H9 (cell line): ENCODE results near the gene FLT3LG. TPM values are rescaled to one million over a fixed set of nuclear protein-coding genes. Genes with fewer than 3 reads are reported as not detected.
A peak's percentile ranks its signal among the peaks of the same experiment; 100 is the strongest.
"Not testable (repeated sequence)": the region's sequence is repeated elsewhere in the genome, so short reads cannot be mapped to it uniquely, and the experiment has no call there.

Source experiments
- DNase-seq: peaks from one replicate; pipeline ENCODE4 v3.0.0-alpha.2; 2017
- H2AFZ ChIP-seq: one replicate; pipeline ENCODE4 v1.6.1; 2013; ENCODE audit warnings: mild to moderate bottlenecking, low read length, control low read depth, moderate library complexity
- H2AK5ac ChIP-seq: 2 replicates; pipeline ENCODE4 v1.6.1; 2013; ENCODE audit warnings: low read length, control low read depth, mixed read lengths; ENCODE audit not compliant: insufficient read length
- H2BK120ac ChIP-seq: one replicate; pipeline ENCODE4 v1.6.1; 2013; ENCODE audit warnings: low read depth, mild to moderate bottlenecking, low read length, control low read depth, inconsistent platforms; ENCODE audit not compliant: poor library complexity, severe bottlenecking
- H2BK12ac ChIP-seq: 2 replicates; pipeline ENCODE4 v1.6.1; 2013; ENCODE audit warnings: low read length, control low read depth, mixed read lengths, low read depth; ENCODE audit not compliant: insufficient read length
- H2BK15ac ChIP-seq: 2 replicates; pipeline ENCODE4 v1.6.1; 2013; ENCODE audit warnings: low read depth, low read length, control low read depth
- H2BK20ac ChIP-seq: one replicate; pipeline ENCODE4 v1.6.1; 2013; ENCODE audit warnings: low read depth, mild to moderate bottlenecking, low read length, control low read depth, inconsistent platforms; ENCODE audit not compliant: poor library complexity, severe bottlenecking
- H2BK5ac ChIP-seq: 2 replicates; pipeline ENCODE4 v1.6.1; 2013; ENCODE audit warnings: low read length, control low read depth, mixed read lengths; ENCODE audit not compliant: insufficient read length
- H3K14ac ChIP-seq: 2 replicates; pipeline ENCODE4 v1.6.1; 2013; ENCODE audit warnings: low read length, control low read depth; ENCODE audit not compliant: insufficient read depth
- H3K18ac ChIP-seq: 2 replicates; pipeline ENCODE4 v1.6.1; 2013; ENCODE audit warnings: low read depth, mild to moderate bottlenecking, mixed read lengths, low read length, control low read depth; ENCODE audit not compliant: insufficient read length
- H3K23ac ChIP-seq: 2 replicates; pipeline ENCODE4 v1.6.1; 2013; ENCODE audit warnings: low read length, control low read depth, mixed read lengths, low read depth; ENCODE audit not compliant: insufficient read length
- H3K23me2 ChIP-seq: 2 replicates; pipeline ENCODE4 v1.6.1; 2013; ENCODE audit warnings: low read depth, mild to moderate bottlenecking, mixed read lengths, low read length, control low read depth; ENCODE audit not compliant: insufficient read length, poor library complexity, severe bottlenecking
- H3K27ac ChIP-seq: 2 replicates; pipeline ENCODE4 v1.5.1; 2013; ENCODE audit warnings: low read length, control low read depth, mixed read lengths, low read depth; ENCODE audit not compliant: insufficient read length
- H3K27me3 ChIP-seq: 2 replicates; pipeline ENCODE4 v1.6.1; 2013; ENCODE audit warnings: low read length, control low read depth, inconsistent platforms; ENCODE audit not compliant: insufficient read depth
- H3K4ac ChIP-seq: 2 replicates; pipeline ENCODE4 v1.6.1; 2013; ENCODE audit warnings: low read depth, mild to moderate bottlenecking, control low read depth, inconsistent platforms, low read length, moderate library complexity
- H3K4me1 ChIP-seq: 2 replicates; pipeline ENCODE4 v1.6.1; 2013; ENCODE audit warnings: low read length, control low read depth, inconsistent platforms; ENCODE audit not compliant: insufficient read depth
- H3K4me2 ChIP-seq: 2 replicates; pipeline ENCODE4 v1.6.1; 2013; ENCODE audit warnings: low read length, control low read depth, mixed read lengths; ENCODE audit not compliant: insufficient read length, insufficient read depth
- H3K56ac ChIP-seq: 2 replicates; pipeline ENCODE4 v1.6.1; 2013; ENCODE audit warnings: low read depth, mild to moderate bottlenecking, mixed read lengths, low read length, control low read depth; ENCODE audit not compliant: insufficient read length
- H3K79me1 ChIP-seq: 2 replicates; pipeline ENCODE4 v1.6.1; 2013; ENCODE audit warnings: low read depth, mild to moderate bottlenecking, moderate library complexity, low read length, control low read depth, inconsistent platforms; ENCODE audit not compliant: insufficient read depth, poor library complexity, severe bottlenecking
- H3K79me2 ChIP-seq: 2 replicates; pipeline ENCODE4 v1.6.1; 2013; ENCODE audit warnings: low read length, control low read depth, inconsistent platforms; ENCODE audit not compliant: insufficient read depth
- H3K9ac ChIP-seq: 2 replicates; pipeline ENCODE4 v1.6.1; 2013; ENCODE audit warnings: low read length, control low read depth, mixed read lengths; ENCODE audit not compliant: insufficient read length; ENCODE audit errors: extremely low read depth
- H3K9me3 ChIP-seq: one replicate; pipeline ENCODE4 v1.6.1; 2013; ENCODE audit warnings: low read depth, low read length, inconsistent platforms; ENCODE audit not compliant: control insufficient read depth
- H3T11ph ChIP-seq: one replicate; pipeline ENCODE4 v1.6.1; 2013; ENCODE audit warnings: mild to moderate bottlenecking, low read length, control low read depth, inconsistent platforms
- H4K20me1 ChIP-seq: one replicate; pipeline ENCODE4 v1.6.1; 2013; ENCODE audit not compliant: control insufficient read depth, insufficient read length, insufficient read depth
- H4K5ac ChIP-seq: 2 replicates; pipeline ENCODE4 v1.6.1; 2013; ENCODE audit warnings: low read depth, mild to moderate bottlenecking, mixed read lengths, low read length, control low read depth; ENCODE audit not compliant: insufficient read length
- H4K8ac ChIP-seq: replicated peaks from 2 replicates; pipeline ENCODE4 v1.6.1; 2013; ENCODE audit warnings: low read length, control low read depth, mixed read lengths, low read depth; ENCODE audit not compliant: insufficient read length
- H4K91ac ChIP-seq: 2 replicates; pipeline ENCODE4 v1.6.1; 2013; ENCODE audit warnings: low read depth, mild to moderate bottlenecking, moderate library complexity, mixed read lengths, low read length, control low read depth; ENCODE audit not compliant: insufficient read length
- H3K27ac Mint-ChIP-seq, 3 experiments: 2 replicates in 2 of 3; 3 replicates in 1 of 3; pipeline ENCODE4 v1.8.0; 2020 to 2021; ENCODE audit warnings: mixed read lengths in 3 of 3, mild to moderate bottlenecking in 1 of 3, moderate library complexity in 1 of 3
- H3K27me3 Mint-ChIP-seq: 2 replicates; pipeline ENCODE4 v1.8.0; 2021; ENCODE audit warnings: low read depth, mild to moderate bottlenecking, moderate library complexity, mixed read lengths
- H3K36me3 Mint-ChIP-seq, 3 experiments: 2 replicates in 2 of 3; 3 replicates in 1 of 3; pipeline ENCODE4 v1.8.0; 2020 to 2021; ENCODE audit warnings: low read depth in 3 of 3, mixed read lengths in 3 of 3; ENCODE audit not compliant: insufficient read depth in 1 of 3
- H3K4me1 Mint-ChIP-seq, 2 experiments: 2 replicates each; pipeline ENCODE4 v1.8.0; 2020; ENCODE audit warnings: mixed read lengths in 2 of 2
- H3K4me3 Mint-ChIP-seq, 2 experiments: 2 replicates in 1 of 2; 3 replicates in 1 of 2; pipeline ENCODE4 v1.8.0; 2020 to 2021; ENCODE audit warnings: mild to moderate bottlenecking in 2 of 2, mixed read lengths in 2 of 2, moderate library complexity in 1 of 2
- H3K9me3 Mint-ChIP-seq, 2 experiments: 2 replicates in 1 of 2; 3 replicates in 1 of 2; pipeline ENCODE4 v1.8.0; 2020; ENCODE audit warnings: mild to moderate bottlenecking in 2 of 2, mixed read lengths in 2 of 2, moderate library complexity in 1 of 2
- WGBS: extraction: QIAGEN DNeasy Blood & Tissue Kit; methylation state at CpG from one replicate; pipeline ENCODE4 v1.1.7; 2013; ENCODE audit warnings: missing lambda C conversion rate, low lambda C conversion rate, mixed read lengths; ENCODE audit not compliant: insufficient read length; ENCODE audit errors: extremely low coverage; 5-methylcytosine and 5-hydroxymethylcytosine counted together
- total RNA-seq: library from RNA; stranded (reverse); gene quantifications from 2 replicates; pipeline ENCODE4 v1.2.1, GENCODE V29; 2021
- TF ChIP-seq, protein P1 (sequence below): fragments of 200-600 bp; sonication (generic); conservative IDR thresholded peaks from 3 replicates; pipeline ENCODE4 v1.8.0; 2021; ENCODE audit warnings: antibody characterized with exemption, mild to moderate bottlenecking

FLT3LG gene
- total RNA-seq, 1 experiment from 2014 or later = 2.1 TPM

DNA sequence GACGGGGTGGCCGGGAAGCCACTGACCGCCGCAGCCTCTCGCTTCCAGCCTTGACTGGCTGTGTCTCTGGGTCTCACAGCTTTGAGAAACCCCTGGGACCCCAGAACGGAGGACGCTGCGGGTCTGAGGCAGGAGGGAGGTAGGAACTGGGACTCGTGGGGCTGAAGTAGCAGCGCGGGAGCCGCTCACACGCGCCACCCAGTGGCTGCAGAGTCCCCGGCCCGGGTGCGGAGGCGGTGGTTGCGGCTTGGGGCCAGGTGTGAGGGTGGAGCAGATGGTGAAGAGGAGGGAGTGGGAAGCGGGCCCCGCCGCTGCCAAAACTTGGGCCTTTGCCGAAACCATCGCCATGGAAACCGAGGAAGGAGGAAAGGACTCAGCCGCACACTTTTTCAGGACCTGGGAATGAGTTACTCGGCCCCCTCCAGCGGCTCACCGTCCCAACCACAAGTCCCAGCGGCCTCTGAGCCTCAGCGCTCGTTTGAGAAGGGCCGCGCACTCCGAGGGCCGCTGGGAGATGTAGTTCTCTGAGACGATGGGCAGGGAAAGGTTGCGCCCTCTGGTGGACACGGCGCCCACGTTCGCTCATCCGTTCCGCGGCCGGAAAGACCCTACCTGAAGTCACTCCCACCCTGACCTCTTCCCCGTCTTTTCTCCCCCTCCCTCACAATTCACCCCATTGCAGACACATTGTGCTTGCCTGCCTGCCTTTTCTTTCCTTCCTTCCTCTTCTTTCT, 30.5 kb upstream of the FLT3LG start:
- no peak overlapping the region for H2BK15ac ChIP-seq
- no peak overlapping the region for H2BK120ac ChIP-seq
- no peak overlapping the region for H3K4ac ChIP-seq
- H3K79me1 ChIP-seq = no peaks in the 10 kb centered on the region
- WGBS = no CpG with 5 or more reads among the region's 47 CpGs
- H2BK5ac ChIP-seq = no peak overlapping the region
- H3K56ac ChIP-seq = no peak overlapping the region
- no peaks in the 10 kb centered on the region for H3K4me1 ChIP-seq
- H2BK12ac ChIP-seq = no peak overlapping the region
- no peaks in the 10 kb centered on the region for H3K9me3 ChIP-seq
- no peaks in the 10 kb centered on the region for H3K79me2 ChIP-seq
- no peak overlapping the region for H3T11ph ChIP-seq
- H2AFZ ChIP-seq = no peak overlapping the region
- H3K14ac ChIP-seq = 0 out of 2 replicates have a peak overlapping the region, but pooled peaks have one; percentile 4
- no peaks in the 10 kb centered on the region; a peak in 1 of 5 replicates for H3K9me3 Mint-ChIP-seq
- peaks cover 21% of the 10 kb centered on the region for H3K23me2 ChIP-seq
- H3K4me1 Mint-ChIP-seq = peaks cover 27 to 40% of the 10 kb centered on the region in 2 experiments
- H3K4me2 ChIP-seq = peak overlapping the region; percentile 44
- H3K18ac ChIP-seq = peak overlapping the region; percentile 44
- no peak overlapping the region for H2BK20ac ChIP-seq
- peaks cover 20% of the 10 kb centered on the region; the same call in 1 of the 2 replicates for H3K27me3 ChIP-seq
- H3K9ac ChIP-seq = no peak overlapping the region
- H3K27me3 Mint-ChIP-seq = peaks cover 37% of the 10 kb centered on the region
- H4K8ac ChIP-seq = no peak overlapping the region
- peak; percentile 97 for DNase-seq
- peak overlapping the region; percentile 19 to 90 (median 88); a peak in 5 of 7 replicates for H3K27ac Mint-ChIP-seq
- no peak overlapping the region for H3K23ac ChIP-seq
- no peaks in the 10 kb centered on the region for H4K20me1 ChIP-seq
- no peak overlapping the region for H3K27ac ChIP-seq
- peak overlapping the region; percentile 74 to 82 for H3K4me3 Mint-ChIP-seq
- H4K91ac ChIP-seq = no peak overlapping the region
- H3K36me3 Mint-ChIP-seq = peaks cover 15 to 27% (median 26%) of the 10 kb centered on the region in 3 experiments
- H2AK5ac ChIP-seq = no peak overlapping the region
- TF ChIP-seq, protein P1, sequence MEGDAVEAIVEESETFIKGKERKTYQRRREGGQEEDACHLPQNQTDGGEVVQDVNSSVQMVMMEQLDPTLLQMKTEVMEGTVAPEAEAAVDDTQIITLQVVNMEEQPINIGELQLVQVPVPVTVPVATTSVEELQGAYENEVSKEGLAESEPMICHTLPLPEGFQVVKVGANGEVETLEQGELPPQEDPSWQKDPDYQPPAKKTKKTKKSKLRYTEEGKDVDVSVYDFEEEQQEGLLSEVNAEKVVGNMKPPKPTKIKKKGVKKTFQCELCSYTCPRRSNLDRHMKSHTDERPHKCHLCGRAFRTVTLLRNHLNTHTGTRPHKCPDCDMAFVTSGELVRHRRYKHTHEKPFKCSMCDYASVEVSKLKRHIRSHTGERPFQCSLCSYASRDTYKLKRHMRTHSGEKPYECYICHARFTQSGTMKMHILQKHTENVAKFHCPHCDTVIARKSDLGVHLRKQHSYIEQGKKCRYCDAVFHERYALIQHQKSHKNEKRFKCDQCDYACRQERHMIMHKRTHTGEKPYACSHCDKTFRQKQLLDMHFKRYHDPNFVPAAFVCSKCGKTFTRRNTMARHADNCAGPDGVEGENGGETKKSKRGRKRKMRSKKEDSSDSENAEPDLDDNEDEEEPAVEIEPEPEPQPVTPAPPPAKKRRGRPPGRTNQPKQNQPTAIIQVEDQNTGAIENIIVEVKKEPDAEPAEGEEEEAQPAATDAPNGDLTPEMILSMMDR = peak; percentile 90
- no peak overlapping the region for H4K5ac ChIP-seq

DNA sequence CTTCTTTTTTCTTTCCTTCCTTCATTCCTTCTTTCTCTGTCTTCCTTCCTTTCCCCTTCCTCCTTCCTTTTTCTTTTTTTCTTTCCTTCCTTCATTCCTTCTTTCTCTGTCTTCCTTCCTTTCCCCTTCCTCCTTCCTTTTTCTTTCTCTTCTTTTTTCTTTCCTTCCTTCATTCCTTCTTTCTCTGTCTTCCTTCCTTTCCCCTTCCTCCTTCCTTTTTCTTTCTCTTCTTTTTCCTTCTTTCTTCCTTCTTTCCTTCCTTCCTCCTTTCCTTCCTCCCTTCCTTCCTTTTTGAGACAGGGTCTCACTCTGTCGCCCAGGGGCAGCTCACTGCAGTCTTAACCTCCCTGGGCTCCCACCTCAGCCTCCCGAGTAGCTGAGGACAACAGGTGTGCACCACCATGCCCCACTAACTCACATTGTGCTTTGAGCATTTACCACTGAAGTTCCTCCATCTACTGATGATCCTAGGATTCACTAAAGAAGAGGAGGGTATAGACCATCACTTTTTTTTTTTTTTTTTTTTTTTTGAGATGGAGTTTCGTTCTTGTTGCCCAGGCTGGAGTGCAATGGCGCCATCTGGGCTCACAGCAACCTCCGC, 29.8 kb upstream of the FLT3LG start:
- not testable (repeated sequence) for H3K18ac ChIP-seq, H3K9ac ChIP-seq, H2AK5ac ChIP-seq, H2BK5ac ChIP-seq, H3K9me3 ChIP-seq, H2BK15ac ChIP-seq, H3K56ac ChIP-seq, H2BK12ac ChIP-seq, H3K23ac ChIP-seq, H2AFZ ChIP-seq, H3K4me2 ChIP-seq, H2BK20ac ChIP-seq, H3K27ac ChIP-seq, H4K5ac ChIP-seq, H3K79me1 ChIP-seq, H3K9me3 Mint-ChIP-seq, H4K8ac ChIP-seq, H2BK120ac ChIP-seq, DNase-seq, H4K20me1 ChIP-seq, H3T11ph ChIP-seq, H3K79me2 ChIP-seq, H3K4ac ChIP-seq, H3K4me1 ChIP-seq, H3K14ac ChIP-seq, H4K91ac ChIP-seq
- no CpG with 5 or more reads among the region's 5 CpGs for WGBS
- peak overlapping the region in 2 of 3 experiments; percentile 62 to 73; a peak in 3 of 7 replicates for H3K27ac Mint-ChIP-seq
- Histone ChIP-seq H3K23me2 (peaks cover 21% of the 10 kb centered on the region), H3K27me3 (peaks cover 14% of the 10 kb centered on the region; the same call in 1 of the 2 replicates)
- H3K36me3 Mint-ChIP-seq = peaks cover 20 to 33% (median 32%) of the 10 kb centered on the region in 3 experiments
- peaks cover 30% of the 10 kb centered on the region for H3K27me3 Mint-ChIP-seq
- peaks cover 28 to 43% of the 10 kb centered on the region in 2 experiments for H3K4me1 Mint-ChIP-seq
- H3K4me3 Mint-ChIP-seq = peak overlapping the region; percentile 74 to 82; a peak in 4 of 5 replicates
